ENCODE measurements around the gene PROZ.

DNA sequence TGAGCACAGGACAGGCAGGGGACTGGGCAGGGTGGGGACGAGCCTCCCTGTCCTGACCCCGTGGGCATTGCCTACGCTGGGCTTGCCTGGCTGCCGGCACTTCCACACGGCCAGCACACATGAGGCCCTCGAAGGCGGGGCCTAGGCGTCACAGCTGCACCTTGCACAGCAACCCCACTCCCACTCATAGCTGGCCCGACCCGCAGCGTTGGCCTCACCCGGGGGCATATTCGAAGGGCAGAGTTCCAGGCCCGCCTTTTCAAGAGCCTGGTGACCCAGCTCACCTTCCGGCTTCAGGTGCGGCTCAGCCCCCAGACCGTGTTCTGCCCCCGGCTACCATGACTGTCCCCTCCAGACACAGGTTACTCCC is 16.9 kb upstream of the PROZ start:
- no peak for TF ChIP-seq PTBP1 (IDR thresholded peaks at IDR 0.05; ENCODE audit: low read depth, low read length, poor library complexity, severe bottlenecking)
- peak; percentile 65 for TF ChIP-seq RBFOX2 (IDR thresholded peaks at IDR 0.05; ENCODE audit: low read depth, low read length)
- no peak for TF ChIP-seq MAFK (conservative IDR thresholded peaks at IDR 0.05 in 1 of 2, IDR thresholded peaks at IDR 0.05 in 1 of 2; ENCODE audit: low read length in 2 of 2)

All from HepG2 (cell line).